HG03520 (cell line): ENCODE data around the gene PFKM.
"Not testable (repeated sequence)": the region's sequence is repeated elsewhere in the genome, so short reads cannot be mapped to it uniquely, and the experiment has no call there.

ENCODE experiments used
- ATAC-seq: cut with Tn5 transposase; IDR thresholded peaks from one replicate; pipeline ENCODE4 v1.9.1; 2021; ENCODE audit warnings: mild to moderate bottlenecking, moderate library complexity; ENCODE audit not compliant: unreplicated experiment

The PFKM gene

GRCh38 chr12:48155786-48156185, 36.6 kb downstream of the PFKM start:
- ATAC-seq: not testable (repeated sequence)

- no peak for ATAC-seq
These were observed 37.5 kb downstream of the PFKM start for GRCh38 chr12:48156652-48157017.

- ATAC-seq: peak; percentile 89
These were observed 38.1 kb downstream of the PFKM start, which contains the start of gene ASB8 for GRCh38 chr12:48157018-48157888. TSS of gene ASB8 (minus strand) at chr12:48157515. CDS start at chr12:48153496, 4,019 bp downstream.

- no peak for ATAC-seq
These were observed 38.8 kb downstream of the PFKM start for GRCh38 chr12:48157889-48158370.

GRCh38 chr12:48160046-48160445, 40.9 kb downstream of the PFKM start:
- no peak for ATAC-seq

- ATAC-seq: no peak
These were observed 41.6 kb downstream of the PFKM start for GRCh38 chr12:48160807-48161206.

- ATAC-seq: no peak
These were observed 44.1 kb downstream of the PFKM start for GRCh38 chr12:48163150-48163747.

GRCh38 chr12:48164451-48164850, 45.3 kb downstream of the PFKM start:
- ATAC-seq: no peak

- ATAC-seq: no peak
These were observed 46.2 kb downstream of the PFKM start for GRCh38 chr12:48165089-48165981.

- ATAC-seq: no peak
These were observed 49.8 kb downstream of the PFKM start for GRCh38 chr12:48169011-48169410.

- ATAC-seq: no peak
These were observed 56.7 kb downstream of the PFKM start for GRCh38 chr12:48175613-48176416.

- no peak for ATAC-seq
These were observed 57.2 kb downstream of the PFKM start for GRCh38 chr12:48176417-48176751.

GRCh38 chr12:48177982-48178381, 58.8 kb downstream of the PFKM start:
- ATAC-seq: no peak

- ATAC-seq: no peak
These were observed 60.3 kb downstream of the PFKM start for GRCh38 chr12:48179466-48179865.

- no peak for ATAC-seq
These were observed 61.3 kb downstream of the PFKM start for GRCh38 chr12:48180424-48180823.

- no peak for ATAC-seq
These were observed 61.8 kb downstream of the PFKM start for GRCh38 chr12:48180857-48181495.

GRCh38 chr12:48182631-48183030, 63.5 kb downstream of the PFKM start:
- ATAC-seq: no peak

- ATAC-seq: peak; percentile 52
These were observed 64.1 kb downstream of the PFKM start, which contains the start of gene CCDC184 for GRCh38 chr12:48183091-48183875. TSS of gene CCDC184 (plus strand) at chr12:48183644. CDS start at chr12:48184123, 479 bp downstream.
